ENCODE data around the gene ZCCHC8.
"Not testable (repeated sequence)": the region's sequence is repeated elsewhere in the genome, so short reads cannot be mapped to it uniquely, and the experiment has no call there.

Gene ZCCHC8
- total RNA-seq = 80.3 to 95.9 (median 85.1) reads per million in 4 donors

DNA sequence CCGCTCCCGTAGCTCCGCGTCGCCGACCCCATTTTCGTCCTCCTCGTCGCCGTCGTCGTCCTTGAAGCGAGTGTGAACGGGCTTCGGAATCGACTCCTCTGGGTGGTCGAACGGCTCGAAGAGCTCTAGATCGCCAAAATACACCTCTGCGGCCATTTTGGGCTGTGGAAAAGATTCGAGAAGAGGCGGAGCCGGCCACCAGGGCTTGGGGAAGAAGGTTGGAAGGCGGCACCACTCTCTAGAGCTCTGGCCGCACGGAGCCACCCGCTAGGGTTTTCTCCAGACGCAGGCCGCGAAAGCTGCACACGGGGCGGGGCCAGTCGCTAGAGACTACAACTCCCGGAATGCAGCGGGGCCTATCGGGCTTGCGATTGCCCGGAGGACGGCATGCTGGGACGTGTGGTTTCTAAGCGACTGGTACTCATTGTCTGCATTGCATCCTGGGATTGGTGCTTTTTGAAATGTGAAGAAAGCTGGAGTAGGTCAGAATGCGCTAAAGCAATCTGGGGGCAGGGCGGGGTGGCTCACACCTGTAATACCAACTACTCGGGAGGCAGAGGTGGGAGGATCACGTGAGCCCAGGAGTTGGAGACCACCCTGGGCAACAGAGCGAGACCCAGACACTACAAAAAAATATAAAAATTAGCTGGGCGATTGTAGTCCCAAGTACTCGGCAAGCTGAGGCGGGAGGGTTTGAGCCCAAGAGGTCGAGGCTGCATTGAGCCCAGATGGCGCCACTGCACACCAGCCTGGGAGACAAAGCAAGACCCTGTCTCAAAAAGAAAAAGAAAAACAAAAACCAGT is at the start of gene ZCCHC8:
Gene ZCCHC8 (minus strand): TSS at position 248 of the 804 bp plus-strand sequence. CDS start 92 bp downstream, at position 156.
- peak; percentile 90 to 98 (median 95) for DNase-seq

DNA sequence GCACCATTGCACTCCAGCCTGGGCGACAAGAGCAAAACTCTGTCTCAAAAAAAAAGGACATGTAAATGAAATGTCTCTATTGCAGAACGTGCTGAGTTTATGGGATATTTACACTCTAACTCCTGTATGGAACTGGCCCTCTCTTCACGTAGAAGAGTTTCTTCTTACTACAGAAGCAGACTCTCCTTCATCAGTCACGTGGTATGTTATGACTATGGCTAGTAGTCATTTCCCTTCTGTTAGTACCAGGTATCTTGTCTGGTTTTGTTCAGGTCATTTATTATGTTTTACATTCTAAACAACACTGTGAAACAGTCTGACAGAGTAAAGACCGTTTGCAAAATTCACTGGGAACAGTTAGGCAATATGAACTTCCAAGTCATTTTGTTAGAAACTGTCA is 46.6 kb upstream of the ZCCHC8 start:
- DNase-seq = no peak

- DNase-seq = no peak
Observed at GRCh38 chr12:122545855-122546254, 45.1 kb upstream of the ZCCHC8 start.

- DNase-seq = no peak
Observed at GRCh38 chr12:122544537-122544936, 43.8 kb upstream of the ZCCHC8 start.

DNA sequence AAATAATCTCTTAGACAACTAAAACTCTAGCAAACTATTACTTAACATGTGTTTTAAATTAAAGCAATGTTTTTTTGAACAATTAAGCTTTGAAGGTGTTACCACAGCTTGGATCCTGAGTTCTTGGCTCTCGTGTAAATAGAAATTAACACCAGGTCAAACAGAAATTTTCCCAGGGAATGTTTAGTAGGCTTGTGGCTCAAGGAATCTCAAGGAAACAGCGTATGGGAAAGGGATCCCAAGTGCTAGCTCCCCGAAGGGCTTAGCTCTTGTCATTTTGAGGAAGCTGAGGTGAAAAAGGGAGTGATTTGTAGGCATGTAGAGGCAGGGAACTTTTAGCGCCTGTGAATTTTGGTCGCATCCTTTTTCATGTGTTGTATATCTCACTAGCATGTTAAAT is 37.8 kb upstream of the ZCCHC8 start:
- DNase-seq = no peak

GRCh38 chr12:122537021-122537420 is 36.3 kb upstream of the ZCCHC8 start:
- no peak for DNase-seq

- DNase-seq = no peak
Observed at GRCh38 chr12:122533856-122534255, 33.1 kb upstream of the ZCCHC8 start.

- no peak for DNase-seq
Observed at GRCh38 chr12:122528992-122529391, 28.3 kb upstream of the ZCCHC8 start.

DNA sequence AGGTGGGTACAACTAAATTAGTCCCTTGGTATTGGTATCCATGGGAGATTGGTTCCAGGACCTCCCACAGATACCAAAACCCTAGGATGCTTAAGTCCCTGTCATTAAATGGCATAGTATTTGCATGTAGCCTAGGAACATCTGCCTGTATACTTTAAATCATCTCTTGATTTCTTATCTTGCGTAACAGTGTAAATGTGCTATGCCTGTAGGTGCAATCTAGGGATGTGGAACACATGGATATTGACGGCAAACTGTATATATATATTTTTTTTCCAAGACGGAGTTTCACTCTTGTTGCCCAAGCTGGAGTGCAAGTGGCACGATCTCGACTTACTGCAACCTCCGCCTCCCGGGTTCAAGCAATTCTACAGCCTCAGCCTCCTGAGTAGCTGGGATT is 27.9 kb upstream of the ZCCHC8 start:
- DNase-seq = no peak

DNA sequence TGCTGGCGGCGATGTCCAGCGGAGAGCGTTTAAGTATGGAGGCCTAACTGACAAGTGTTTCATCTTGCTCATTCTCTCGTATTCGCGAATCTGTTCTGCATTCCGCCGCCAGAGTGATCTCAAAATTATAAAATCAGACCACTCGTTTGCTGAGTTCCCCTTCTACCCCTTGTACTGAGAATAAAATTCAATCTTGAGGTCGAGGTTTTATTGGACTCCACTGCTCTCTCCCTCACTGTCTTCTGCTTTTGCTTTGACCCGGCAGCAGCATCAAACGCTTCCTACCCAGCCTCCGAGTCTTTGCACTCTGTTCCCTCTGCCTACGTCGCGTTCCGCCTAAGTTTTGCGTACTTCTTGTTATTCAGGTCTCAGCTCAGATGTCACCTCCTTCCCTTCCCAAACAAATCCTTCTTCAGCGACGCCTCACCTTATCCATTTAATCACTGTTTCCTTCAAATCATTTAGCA is 26.8 kb upstream of the ZCCHC8 start:
- DNase-seq = peak in 3 of 5 donors; percentile 10 to 64 (median 34)

GRCh38 chr12:122526683-122527477 is 26.1 kb upstream of the ZCCHC8 start, which contains the start of the genes KNTC1 and RSRC2:
KNTC1 (plus strand) TSS chr12:122527249; CDS start chr12:122530064, 2,815 bp downstream.
RSRC2 (minus strand) TSS chr12:122526936; CDS start chr12:122526853, 83 bp downstream.
- DNase-seq = peak; percentile 94 to 99 (median 98)

- no peak for DNase-seq
Observed at GRCh38 chr12:122523846-122524718, 23.4 kb upstream of the ZCCHC8 start.

- no peak for DNase-seq
Observed at GRCh38 chr12:122523280-122523679, 22.5 kb upstream of the ZCCHC8 start.

GRCh38 chr12:122520676-122521075 is 19.9 kb upstream of the ZCCHC8 start:
- no peak for DNase-seq

DNA sequence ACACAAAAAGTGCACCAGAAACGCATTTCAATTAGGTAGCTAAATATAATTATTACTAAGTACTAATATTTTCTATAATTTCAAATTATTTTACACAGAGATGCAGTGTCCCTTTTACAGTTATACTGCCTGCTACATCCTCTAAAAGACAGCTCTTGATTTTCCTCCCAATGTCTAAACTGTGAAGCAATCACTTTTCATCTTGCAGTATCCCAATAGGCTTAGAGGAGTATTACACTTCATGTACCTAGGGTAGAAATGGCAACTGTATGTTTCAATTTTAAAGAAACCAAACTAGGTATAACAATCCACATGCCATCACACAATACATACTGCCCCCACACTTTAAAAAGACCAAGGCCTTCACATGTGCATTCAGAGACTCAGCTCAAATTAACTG is 18.7 kb upstream of the ZCCHC8 start:
- no peak for DNase-seq

DNA sequence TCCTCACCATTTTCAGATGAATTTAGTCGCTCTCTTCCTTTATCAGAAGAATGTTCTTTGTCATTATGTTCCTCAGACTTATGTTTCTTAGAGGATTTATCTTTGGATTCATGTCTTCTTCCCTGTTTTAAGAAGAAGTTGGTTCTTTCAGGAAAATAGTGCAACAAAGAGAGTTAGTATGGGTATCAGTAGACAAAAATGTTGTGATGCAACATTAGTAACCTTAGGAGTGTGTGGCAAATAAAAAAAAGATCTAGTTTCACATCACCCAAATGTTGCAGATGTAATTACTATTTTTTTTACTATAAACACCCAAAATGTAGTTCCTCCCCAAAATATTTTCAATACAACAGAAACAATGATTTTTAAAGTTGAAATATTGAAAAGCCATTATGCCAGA is 18.2 kb upstream of the ZCCHC8 start:
- no peak for DNase-seq

GRCh38 chr12:122517877-122518276 is 17.1 kb upstream of the ZCCHC8 start:
- no peak for DNase-seq

- DNase-seq = no peak
Observed at GRCh38 chr12:122516544-122517361, 16.0 kb upstream of the ZCCHC8 start.

DNA sequence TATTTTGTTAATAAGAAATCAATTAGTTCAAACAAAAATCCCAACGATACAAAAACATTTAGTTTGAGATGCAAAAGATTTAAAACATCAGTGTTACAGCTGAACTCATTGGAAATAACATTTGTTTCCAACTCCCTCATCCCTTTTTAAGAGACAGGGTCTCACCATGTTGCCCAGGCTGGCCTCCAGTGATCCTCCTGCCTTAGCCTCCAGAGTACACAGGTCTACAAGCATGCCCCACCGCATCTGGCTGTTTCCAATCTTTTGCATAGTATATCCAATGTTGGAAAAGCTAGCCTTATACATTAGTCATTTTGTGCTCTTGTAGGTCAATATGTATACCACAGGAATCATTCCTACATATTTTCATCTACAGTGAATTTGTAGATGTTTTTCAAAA is 14.5 kb upstream of the ZCCHC8 start:
- DNase-seq = no peak

GRCh38 chr12:122513660-122514059 is 12.9 kb upstream of the ZCCHC8 start:
- no peak for DNase-seq

DNA sequence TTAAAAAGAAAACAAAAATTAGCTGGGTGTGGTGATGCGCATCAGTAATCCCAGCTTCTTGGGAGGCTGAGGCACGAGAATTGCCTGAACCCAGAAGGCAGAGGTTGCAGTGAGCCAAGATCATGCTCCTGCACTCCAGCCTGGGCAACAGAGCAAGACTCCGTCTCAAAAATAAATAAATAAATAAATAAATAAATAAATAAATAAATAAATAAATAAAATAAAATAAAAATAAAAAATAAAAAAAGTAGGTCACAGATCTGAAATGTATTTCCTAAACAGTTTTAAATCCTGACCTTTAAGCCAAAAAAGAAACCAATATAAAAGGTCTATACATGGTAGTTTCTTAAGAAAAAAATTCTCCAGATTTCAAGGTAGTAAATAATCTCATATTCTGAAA is 12.3 kb upstream of the ZCCHC8 start:
- DNase-seq = not testable (repeated sequence)

GRCh38 chr12:122508163-122508562 is 7.4 kb upstream of the ZCCHC8 start:
- DNase-seq = no peak

Data from T-helper 1 cell (primary cell).